Glomerular endothelial cell (primary cell): ENCODE data around the gene ATN1. TPM values are rescaled to one million over a fixed set of nuclear protein-coding genes. Genes with fewer than 3 reads are reported as not detected.

Experiments used
- DNase-seq: peaks from one replicate; pipeline ENCODE4 v3.0.0-alpha.2; 2011; ENCODE audit warnings: low read depth, low spot score; ENCODE audit errors: extremely low read depth
- total RNA-seq: library from RNA; depleted of rRNA; stranded (reverse); fragments of >200 nt; gene quantifications from 2 replicates; pipeline ENCODE4 v1.2.3, GENCODE V29; 2015

ATN1 gene
- total RNA-seq, 1 donor from 2014 or later: 64.6 TPM

- DNase-seq: no peak
Measured at GRCh38 chr12:6942331-6942665, 14.5 kb downstream of the ATN1 start.

GRCh38 chr12:6943389-6943721, 15.6 kb downstream of the ATN1 start:
- DNase-seq: no peak

GRCh38 chr12:6943722-6944380, 16.1 kb downstream of the ATN1 start, which contains the start of the genes C12orf57 and RNU7-1:
TSS of gene C12orf57 (plus strand) at chr12:6944022. CDS start at chr12:6944122, 100 bp downstream.
TSS of gene RNU7-1 (plus strand) at chr12:6943816.
- DNase-seq: peak; percentile 93

- DNase-seq: peak; percentile 70
Measured at GRCh38 chr12:6944381-6945186, 16.8 kb downstream of the ATN1 start.

- no peak for DNase-seq
Measured at GRCh38 chr12:6945613-6946012, 17.9 kb downstream of the ATN1 start.

- DNase-seq: no peak
Measured at GRCh38 chr12:6946033-6946919, 18.5 kb downstream of the ATN1 start.

GRCh38 chr12:6946920-6947374, 19.2 kb downstream of the ATN1 start:
- no peak for DNase-seq

- no peak for DNase-seq
Measured at GRCh38 chr12:6947615-6948014, 19.9 kb downstream of the ATN1 start.

- no peak for DNase-seq
Measured at GRCh38 chr12:6948873-6949594, 21.3 kb downstream of the ATN1 start.

GRCh38 chr12:6950401-6950801, 22.6 kb downstream of the ATN1 start:
- no peak for DNase-seq

GRCh38 chr12:6950811-6951540, 23.2 kb downstream of the ATN1 start, which contains the start of gene PTPN6:
TSS of gene PTPN6 (plus strand) at chr12:6951356. CDS start at chr12:6951513, 157 bp downstream.
- no peak for DNase-seq

- no peak for DNase-seq
Measured at GRCh38 chr12:6951551-6952120, 23.9 kb downstream of the ATN1 start.

- no peak for DNase-seq
Measured at GRCh38 chr12:6952121-6952862, 24.5 kb downstream of the ATN1 start.

GRCh38 chr12:6952863-6953441, 25.2 kb downstream of the ATN1 start:
- no peak for DNase-seq

- DNase-seq: no peak
Measured at GRCh38 chr12:6953442-6954315, 25.9 kb downstream of the ATN1 start.

- no peak for DNase-seq
Measured at GRCh38 chr12:6954316-6955107, 26.8 kb downstream of the ATN1 start.
